Mesodermal cell (in vitro differentiated cells): ENCODE measurements around the gene CRBN.

Experiments
- H3K27ac ChIP-seq: 2 replicates; pipeline ENCODE4 v1.7.0; 2013; ENCODE audit warnings: mild to moderate bottlenecking, low read depth, low read length, moderate library complexity; ENCODE audit not compliant: severe bottlenecking
- H3K36me3 ChIP-seq: 2 replicates; pipeline ENCODE4 v1.7.1; 2013; ENCODE audit warnings: mild to moderate bottlenecking, low read length, moderate library complexity; ENCODE audit not compliant: control insufficient read depth, insufficient read depth
- H3K4me1 ChIP-seq: one replicate; pipeline ENCODE4 v1.7.1; 2013; ENCODE audit warnings: mild to moderate bottlenecking, low read length; ENCODE audit not compliant: insufficient read depth, control insufficient read depth, poor library complexity, severe bottlenecking
- H3K4me3 ChIP-seq: 2 replicates; pipeline ENCODE4 v1.7.0; 2013; ENCODE audit warnings: low read length, control low read depth, mild to moderate bottlenecking; ENCODE audit not compliant: insufficient read depth, poor library complexity, severe bottlenecking; ENCODE audit errors: extremely low read depth
- H3K9me3 ChIP-seq: 2 replicates; pipeline ENCODE4 v1.7.1; 2013; ENCODE audit warnings: mild to moderate bottlenecking, low read length, moderate library complexity; ENCODE audit not compliant: control insufficient read depth
- WGBS, 2 experiments: methylation state at CpG; one replicate each; pipeline ENCODE4 v1.1.5; 2013; ENCODE audit warnings: missing lambda C conversion rate in 2 of 2; ENCODE audit not compliant: insufficient coverage in 2 of 2; 5-methylcytosine and 5-hydroxymethylcytosine counted together

Gene CRBN

GRCh38 chr3:3137526-3137925, 42.0 kb downstream of the CRBN start:
- H3K27ac ChIP-seq, result no peak overlapping the region
- H3K36me3 ChIP-seq, result peaks cover 85% of the 10 kb centered on the region
- 90 to 96% methylated on average over 2 of the region's 6 CpGs for WGBS, 2 experiments
- H3K4me3 ChIP-seq, result no peak overlapping the region
- H3K9me3 ChIP-seq, result no peaks in the 10 kb centered on the region
- H3K4me1 ChIP-seq, result no peaks in the 10 kb centered on the region

GRCh38 chr3:3134750-3135448, 44.6 kb downstream of the CRBN start:
- Histone ChIP-seq H3K27ac (no peak overlapping the region), H3K4me3 (no peak overlapping the region), H3K4me1 (no peaks in the 10 kb centered on the region), H3K36me3 (peaks cover 76% of the 10 kb centered on the region), H3K9me3 (no peaks in the 10 kb centered on the region)
- 100% methylated on average over 3 of the region's 4 CpGs for WGBS, 2 experiments

- WGBS, 2 experiments, result 88 to 93% methylated on average over 3 to 5 of the region's 6 CpGs
- Histone ChIP-seq H3K4me1 (peaks cover 5% of the 10 kb centered on the region), H3K9me3 (no peaks in the 10 kb centered on the region), H3K4me3 (no peak overlapping the region), H3K36me3 (peaks cover 76% of the 10 kb centered on the region), H3K27ac (no peak overlapping the region)
Measured at GRCh38 chr3:3133500-3133899, 46.0 kb downstream of the CRBN start.

GRCh38 chr3:3129579-3129978, 49.9 kb downstream of the CRBN start:
- Histone ChIP-seq H3K27ac (no peak overlapping the region), H3K4me1 (peaks cover 8% of the 10 kb centered on the region), H3K36me3 (peaks cover 44% of the 10 kb centered on the region), H3K9me3 (no peaks in the 10 kb centered on the region), H3K4me3 (no peak overlapping the region)
- WGBS, 2 experiments, result 72 to 77% methylated on average over 4 to 5 of the region's 5 CpGs

- peak overlapping the region; percentile 95 for H3K27ac ChIP-seq
- H3K4me3 ChIP-seq, result peak overlapping the region; percentile 78
- peaks cover 8% of the 10 kb centered on the region for H3K4me1 ChIP-seq
- 29 to 35% methylated on average over 11 to 15 of the region's 20 CpGs for WGBS, 2 experiments
- H3K9me3 ChIP-seq, result no peaks in the 10 kb centered on the region
- peaks cover 34% of the 10 kb centered on the region for H3K36me3 ChIP-seq
Measured at GRCh38 chr3:3127432-3128010, 52.0 kb downstream of the CRBN start.

- Histone ChIP-seq H3K4me1 (peaks cover 8% of the 10 kb centered on the region), H3K9me3 (no peaks in the 10 kb centered on the region)
- WGBS, 2 experiments, result 1 to 2% methylated on average over 68 to 86 of the region's 100 CpGs
Measured at GRCh38 chr3:3126477-3127431, 52.7 kb downstream of the CRBN start, which contains the start of gene TRNT1. TSS of gene TRNT1 (plus strand) at chr3:3126940. CDS start at chr3:3129041, 2,101 bp downstream.

GRCh38 chr3:3125977-3126376, 53.5 kb downstream of the CRBN start:
- H3K9me3 ChIP-seq, result no peaks in the 10 kb centered on the region
- 88 to 95% methylated on average over 18 to 24 of the region's 24 CpGs for WGBS, 2 experiments
- H3K4me1 ChIP-seq, result peaks cover 8% of the 10 kb centered on the region
- peaks cover 29% of the 10 kb centered on the region for H3K36me3 ChIP-seq
- peak overlapping the region; percentile 95 for H3K27ac ChIP-seq
- peak overlapping the region; percentile 78 for H3K4me3 ChIP-seq

More at GRCh38 chr3:3126477-3127431, 52.7 kb downstream of the CRBN start, which contains the start of gene TRNT1:
- Histone ChIP-seq H3K36me3 (peaks cover 34% of the 10 kb centered on the region), H3K27ac (peak within 1 kb of the TSS; percentile 95), H3K4me3 (peak within 1 kb of the TSS; percentile 78)

GRCh38 chr3:3119393-3119851, 60.1 kb downstream of the CRBN start:
- Histone ChIP-seq H3K36me3 (no peaks in the 10 kb centered on the region), H3K9me3 (no peaks in the 10 kb centered on the region), H3K4me3 (no peak overlapping the region), H3K27ac (no peak overlapping the region), H3K4me1 (no peaks in the 10 kb centered on the region)
- WGBS, 2 experiments, result 81% methylated on average over 4 of the region's 4 CpGs

GRCh38 chr3:3117651-3118050, 61.8 kb downstream of the CRBN start:
- H3K4me3 ChIP-seq, result no peak overlapping the region
- no CpG with 5 or more reads among the region's 2 CpGs for WGBS, 2 experiments
- no peaks in the 10 kb centered on the region for H3K36me3 ChIP-seq
- no peaks in the 10 kb centered on the region for H3K4me1 ChIP-seq
- H3K9me3 ChIP-seq, result no peaks in the 10 kb centered on the region
- H3K27ac ChIP-seq, result no peak overlapping the region

GRCh38 chr3:3113042-3113709, 66.3 kb downstream of the CRBN start:
- H3K9me3 ChIP-seq, result no peaks in the 10 kb centered on the region
- H3K4me3 ChIP-seq, result no peak overlapping the region
- H3K36me3 ChIP-seq, result no peaks in the 10 kb centered on the region
- peaks cover 14% of the 10 kb centered on the region for H3K4me1 ChIP-seq
- WGBS, 2 experiments, result 63 to 83% methylated on average over 1 to 3 of the region's 4 CpGs
- H3K27ac ChIP-seq, result no peak overlapping the region
